Esophagus muscularis mucosa (tissue), 2 donors: ENCODE data around the gene HLA-F.

Experiments used
- POLR2A ChIP-seq: fragments of 450-650 bp; IDR thresholded peaks from one replicate; pipeline ENCODE4 v1.6.1; 2017; ENCODE audit warnings: antibody characterized with exemption, moderate library complexity, mild to moderate bottlenecking, low read depth
- POLR2AphosphoS5 ChIP-seq, 2 donors: sonication (generic); formaldehyde crosslinking; IDR thresholded peaks; one replicate each; pipeline ENCODE4 v1.6.1; 2017; ENCODE audit warnings: antibody characterized with exemption in 2 of 2

GRCh38 chr6:29724937-29725869 lies 2.0 kb downstream of the HLA-F start:
- TF ChIP-seq POLR2A (no peak), POLR2AphosphoS5 (IDR thresholded peaks at IDR 0.05) (no peak)
